DMS79 treated with DMSO at 0.1 percent for 48 hours (cell line): ENCODE measurements around the gene TMEM203.

Source experiments
- DNase-seq: peaks from one replicate; lab custom pipeline; 2025; lab: John Stamatoyannopoulos, UW

TMEM203 gene

GRCh38 chr9:137167277-137167746 lies 38.1 kb downstream of the TMEM203 start:
- DNase-seq, result peak; percentile 8

GRCh38 chr9:137166380-137167229 lies 38.8 kb downstream of the TMEM203 start:
- DNase-seq, result no peak

- DNase-seq, result no peak
These were observed 40.1 kb downstream of the TMEM203 start for GRCh38 chr9:137165250-137165836.

GRCh38 chr9:137164370-137165249 lies 40.8 kb downstream of the TMEM203 start:
- DNase-seq, result no peak

GRCh38 chr9:137163805-137164204 lies 41.6 kb downstream of the TMEM203 start:
- DNase-seq, result no peak

GRCh38 chr9:137163365-137163715 lies 42.1 kb downstream of the TMEM203 start:
- DNase-seq, result no peak

- no peak for DNase-seq
These were observed 42.7 kb downstream of the TMEM203 start for GRCh38 chr9:137162505-137163364.

- peak; percentile 56 for DNase-seq
These were observed 43.6 kb downstream of the TMEM203 start for GRCh38 chr9:137161558-137162486.

GRCh38 chr9:137160716-137161557 lies 44.5 kb downstream of the TMEM203 start:
- DNase-seq, result peak; percentile 63

GRCh38 chr9:137160054-137160425 lies 45.4 kb downstream of the TMEM203 start:
- no peak for DNase-seq

- DNase-seq, result no peak
These were observed 46.1 kb downstream of the TMEM203 start for GRCh38 chr9:137159105-137160053.

GRCh38 chr9:137158625-137159024 lies 46.8 kb downstream of the TMEM203 start:
- no peak for DNase-seq

GRCh38 chr9:137157618-137158415 lies 47.6 kb downstream of the TMEM203 start:
- DNase-seq, result no peak

- no peak for DNase-seq
These were observed 48.7 kb downstream of the TMEM203 start for GRCh38 chr9:137156567-137157375.
